ENCODE measurements around the gene CERT1.

The CERT1 gene

DNA sequence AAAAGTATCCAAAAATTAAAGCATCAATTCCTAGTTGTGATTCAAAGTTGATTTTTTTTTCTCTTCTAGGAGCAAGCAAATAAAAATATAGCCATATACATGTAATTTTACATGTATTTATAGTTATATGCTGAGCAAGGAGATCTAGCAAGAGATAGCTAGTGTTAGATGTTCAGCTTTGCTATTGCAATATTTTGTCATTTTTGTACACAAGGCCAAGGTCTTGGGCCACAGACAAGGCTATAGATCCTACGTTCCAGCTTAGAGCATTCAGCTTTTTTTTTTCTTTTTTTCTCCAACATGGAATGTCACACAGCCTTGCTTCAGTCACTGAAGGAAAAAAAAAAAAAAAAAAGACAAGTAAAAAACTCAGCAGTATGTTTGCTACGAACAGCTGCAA lies 137.6 kb downstream of the CERT1 start:
- H3K4me3 ChIP-seq (ENCODE audit: low read depth, low read length): no peak overlapping the region
- no peak for DNase-seq (ENCODE audit: low read depth)
- TF ChIP-seq, protein P1, sequence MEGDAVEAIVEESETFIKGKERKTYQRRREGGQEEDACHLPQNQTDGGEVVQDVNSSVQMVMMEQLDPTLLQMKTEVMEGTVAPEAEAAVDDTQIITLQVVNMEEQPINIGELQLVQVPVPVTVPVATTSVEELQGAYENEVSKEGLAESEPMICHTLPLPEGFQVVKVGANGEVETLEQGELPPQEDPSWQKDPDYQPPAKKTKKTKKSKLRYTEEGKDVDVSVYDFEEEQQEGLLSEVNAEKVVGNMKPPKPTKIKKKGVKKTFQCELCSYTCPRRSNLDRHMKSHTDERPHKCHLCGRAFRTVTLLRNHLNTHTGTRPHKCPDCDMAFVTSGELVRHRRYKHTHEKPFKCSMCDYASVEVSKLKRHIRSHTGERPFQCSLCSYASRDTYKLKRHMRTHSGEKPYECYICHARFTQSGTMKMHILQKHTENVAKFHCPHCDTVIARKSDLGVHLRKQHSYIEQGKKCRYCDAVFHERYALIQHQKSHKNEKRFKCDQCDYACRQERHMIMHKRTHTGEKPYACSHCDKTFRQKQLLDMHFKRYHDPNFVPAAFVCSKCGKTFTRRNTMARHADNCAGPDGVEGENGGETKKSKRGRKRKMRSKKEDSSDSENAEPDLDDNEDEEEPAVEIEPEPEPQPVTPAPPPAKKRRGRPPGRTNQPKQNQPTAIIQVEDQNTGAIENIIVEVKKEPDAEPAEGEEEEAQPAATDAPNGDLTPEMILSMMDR (IDR thresholded peaks at IDR 0.05; ENCODE audit: insufficient read depth, low read depth, low read length, missing control alignments): no peak

DNA sequence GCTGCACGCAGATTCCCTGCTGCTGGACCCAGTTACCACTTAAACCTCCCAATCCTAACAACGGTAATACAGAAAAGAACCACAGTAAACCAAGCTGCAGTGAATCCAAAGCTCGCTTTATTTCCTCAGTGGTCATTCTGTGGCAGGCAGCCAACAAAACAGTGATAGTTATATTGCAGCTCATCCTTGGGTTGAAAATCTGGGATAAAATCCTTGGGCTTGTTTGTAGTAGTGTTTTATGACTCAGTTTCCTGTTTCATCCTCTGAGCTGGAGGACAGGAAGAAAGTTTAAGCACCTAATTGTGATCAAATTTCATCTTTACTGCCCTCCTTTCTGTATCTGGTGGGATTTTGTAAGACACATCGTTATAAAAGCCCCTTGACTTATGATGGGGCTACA lies 143.0 kb downstream of the CERT1 start:
- TF ChIP-seq, protein P1 (IDR thresholded peaks at IDR 0.05; ENCODE audit: insufficient read depth, low read depth, low read length, missing control alignments): no peak
- no peak for DNase-seq (ENCODE audit: low read depth)
- H3K4me3 ChIP-seq (ENCODE audit: low read depth, low read length): no peak overlapping the region

DNA sequence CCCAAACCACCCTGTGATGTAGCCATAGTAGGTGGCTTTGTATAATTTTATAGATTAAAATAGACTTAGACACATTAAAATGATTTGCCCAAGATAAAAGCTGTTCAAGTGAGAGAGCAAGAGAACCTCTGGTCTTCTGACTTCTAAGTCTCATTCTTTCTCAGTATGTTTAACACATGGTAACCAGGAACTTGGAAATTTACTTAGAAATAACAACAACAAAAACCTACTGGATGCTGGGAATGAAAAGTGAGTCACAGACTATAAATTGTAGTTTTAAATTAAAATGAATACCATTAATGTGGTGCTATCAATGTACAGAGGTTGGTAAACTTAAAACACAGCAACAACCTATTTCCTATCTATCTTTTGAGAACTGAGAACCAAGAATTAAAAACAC lies 144.0 kb downstream of the CERT1 start:
- no peak for DNase-seq (ENCODE audit: low read depth)
- no peak overlapping the region for H3K4me3 ChIP-seq (ENCODE audit: low read depth, low read length)
- TF ChIP-seq, protein P1 (IDR thresholded peaks at IDR 0.05; ENCODE audit: insufficient read depth, low read depth, low read length, missing control alignments): no peak

DNA sequence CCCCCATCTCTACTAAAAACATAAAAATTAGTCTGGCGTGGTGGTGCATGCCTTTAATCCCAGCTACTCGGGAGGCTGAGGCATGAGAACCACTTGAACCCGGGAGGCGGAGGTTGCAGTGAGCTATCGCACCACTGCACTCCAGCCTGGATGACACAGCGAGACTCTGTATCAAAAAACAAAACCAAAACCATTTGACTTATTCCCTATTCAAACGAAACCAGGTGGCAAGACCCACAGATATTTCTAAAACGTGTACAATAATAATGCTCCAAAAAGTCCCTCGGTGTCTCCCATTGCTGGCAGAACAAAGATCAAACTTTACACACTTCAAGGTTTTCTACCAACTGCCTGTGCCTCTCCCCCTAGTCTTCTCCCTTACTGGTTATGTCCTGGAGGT lies 144.6 kb downstream of the CERT1 start:
- peak; percentile 78 for DNase-seq (ENCODE audit: low read depth)
- peak overlapping the region; percentile 6; the same call in 1 of the 2 replicates for H3K4me3 ChIP-seq (ENCODE audit: low read depth, low read length)
- TF ChIP-seq, protein P1 (IDR thresholded peaks at IDR 0.05; ENCODE audit: insufficient read depth, low read depth, low read length, missing control alignments): no peak

DNA sequence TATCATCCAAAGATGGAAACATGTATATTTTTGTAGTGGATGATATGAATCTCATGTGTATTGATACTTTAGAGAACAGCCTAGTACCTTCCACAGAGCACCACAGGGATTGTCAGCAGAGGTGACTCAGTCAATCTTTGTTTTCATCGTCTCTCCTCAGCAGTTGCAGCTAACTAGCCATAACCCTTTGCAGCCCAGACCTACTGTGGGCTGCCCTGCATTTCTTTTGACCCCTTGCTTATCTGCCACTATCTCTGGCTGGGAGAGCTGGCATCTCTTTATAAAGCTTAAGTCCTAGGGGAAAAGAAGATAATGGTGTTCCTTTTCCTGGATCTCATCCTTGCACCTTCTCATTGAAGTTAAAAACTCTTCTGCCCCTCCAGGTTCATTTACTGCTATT lies 145.7 kb downstream of the CERT1 start:
- DNase-seq (ENCODE audit: low read depth): no peak
- no peak overlapping the region for H3K4me3 ChIP-seq (ENCODE audit: low read depth, low read length)
- TF ChIP-seq, protein P1 (IDR thresholded peaks at IDR 0.05; ENCODE audit: insufficient read depth, low read depth, low read length, missing control alignments): no peak

DNA sequence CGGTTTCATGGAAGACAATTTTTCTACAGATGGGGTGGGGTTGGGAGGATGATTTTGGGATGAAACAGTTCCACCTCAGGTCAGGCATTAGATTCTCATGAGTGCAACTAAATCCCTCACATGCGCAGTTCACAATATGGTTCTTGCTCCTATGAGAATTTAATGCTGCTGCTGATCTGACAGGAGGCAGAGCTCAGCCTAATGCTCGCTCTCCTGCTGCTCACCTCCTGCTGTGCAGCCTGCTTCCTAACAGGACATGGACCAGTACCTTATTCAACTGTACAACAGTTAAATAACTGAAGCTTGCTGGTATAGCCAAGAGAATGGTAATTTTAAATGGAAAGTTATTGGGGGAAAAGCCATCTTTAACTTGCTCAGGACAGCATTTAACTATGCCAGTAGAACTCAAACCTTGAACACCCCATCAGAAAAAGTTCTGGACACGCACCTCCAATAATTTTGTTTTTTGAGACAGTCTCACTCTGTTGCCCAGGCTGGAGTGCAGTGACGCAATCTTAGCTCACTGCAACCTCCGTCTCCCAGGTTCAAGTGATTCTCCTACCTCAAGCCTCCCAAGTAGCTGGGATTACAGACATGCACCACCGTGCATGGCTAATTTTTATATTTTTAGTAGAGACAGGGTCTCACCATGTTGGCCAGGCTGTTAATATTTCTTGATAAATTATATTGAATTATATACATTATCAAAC lies 146.7 kb downstream of the CERT1 start:
- no peak for DNase-seq (ENCODE audit: low read depth)
- no peak overlapping the region for H3K4me3 ChIP-seq (ENCODE audit: low read depth, low read length)
- TF ChIP-seq, protein P1 (IDR thresholded peaks at IDR 0.05; ENCODE audit: insufficient read depth, low read depth, low read length, missing control alignments): no peak
